PC-3 (cell line): ENCODE measurements around the gene KCNIP4. TPM values are rescaled to one million over a fixed set of nuclear protein-coding genes. Genes with fewer than 3 reads are reported as not detected.

Source experiments
- ATAC-seq: fragments of 200-7000 bp; cut with Tn5 transposase; 2 replicates; pipeline ENCODE4 v1.9.1; 2020; ENCODE audit warnings: mild to moderate bottlenecking, moderate library complexity
- BruUV-seq: library from RNA; stranded (reverse); fragments of 400-500 nt; replicated peaks from 2 replicates; lab custom pipeline; 2021; lab: Mats Ljungman, UMichigan
- CTCF ChIA-PET: fragments of 300-600 bp; sonication (Branson Sonifier 250); formaldehyde crosslinking; loops from one replicate; lab custom pipeline; 2022; ENCODE audit warnings: antibody characterized with exemption; lab: Charles Lee
- POLR2A ChIA-PET: fragments of 300-600 bp; sonication (Branson Sonifier 250); formaldehyde crosslinking; loops from one replicate; lab custom pipeline; 2022; ENCODE audit warnings: antibody characterized with exemption; ENCODE audit not compliant: unreplicated experiment; lab: Charles Lee
- DNase-seq: peaks from one replicate; pipeline ENCODE4 v3.0.0-alpha.2; 2015
- H2AFZ ChIP-seq: fragments of 300-600 bp; sonication (generic); 2 replicates; pipeline ENCODE4 v1.6.0; 2016; ENCODE audit warnings: antibody characterized with exemption, low read length
- H3F3A ChIP-seq: fragments of 300-600 bp; sonication (generic); one replicate; pipeline ENCODE4 v1.6.0; 2017; ENCODE audit warnings: antibody characterized with exemption, low read length, control low read depth, mild to moderate bottlenecking; ENCODE audit not compliant: unreplicated experiment
- H3K27ac ChIP-seq: fragments of 300-600 bp; sonication (generic); 2 replicates; pipeline ENCODE4 v1.5.1; 2016; ENCODE audit warnings: mild to moderate bottlenecking, low read length
- H3K27me3 ChIP-seq: fragments of 300-600 bp; sonication (generic); 2 replicates; pipeline ENCODE4 v1.6.1; 2016; ENCODE audit warnings: low read length, mixed read lengths
- H3K36me3 ChIP-seq: fragments of 300-600 bp; sonication (generic); 2 replicates; pipeline ENCODE4 v1.6.1; 2016; ENCODE audit warnings: low read depth, mixed run types, low read length, mixed read lengths
- H3K4me1 ChIP-seq: fragments of 300-600 bp; sonication (generic); 2 replicates; pipeline ENCODE4 v1.5.1; 2016; ENCODE audit warnings: low read length; ENCODE audit not compliant: insufficient read depth
- H3K4me2 ChIP-seq: fragments of 300-600 bp; sonication (generic); 2 replicates; pipeline ENCODE4 v1.6.0; 2016; ENCODE audit warnings: low read length
- H3K4me3 ChIP-seq: fragments of 300-600 bp; sonication (generic); 2 replicates; pipeline ENCODE4 v1.5.1; 2016; ENCODE audit warnings: mild to moderate bottlenecking, low read length, mixed read lengths
- H3K79me2 ChIP-seq: fragments of 300-600 bp; sonication (generic); 2 replicates; pipeline ENCODE4 v1.6.1; 2017; ENCODE audit warnings: low read length, mixed read lengths
- H3K9ac ChIP-seq: fragments of 300-600 bp; sonication (generic); 2 replicates; pipeline ENCODE4 v1.6.0; 2016; ENCODE audit warnings: mild to moderate bottlenecking, low read length
- H3K9me2 ChIP-seq: fragments of 300-600 bp; sonication (generic); replicated peaks from 2 replicates; pipeline ENCODE4 v1.6.1; 2016; ENCODE audit warnings: mixed run types, low read length, mixed read lengths
- H3K9me3 ChIP-seq: fragments of 300-600 bp; sonication (generic); 2 replicates; pipeline ENCODE4 v1.6.1; 2016; ENCODE audit warnings: low read length, mixed read lengths
- H4K20me1 ChIP-seq: fragments of 300-600 bp; sonication (generic); 2 replicates; pipeline ENCODE4 v1.6.1; 2016; ENCODE audit warnings: low read length, mixed read lengths
- CTCF ChIP-seq: fragments of 300-600 bp; sonication (generic); conservative IDR thresholded peaks from 2 replicates; pipeline ENCODE4 v1.5.1; 2017; ENCODE audit warnings: antibody characterized with exemption, low read depth, mild to moderate bottlenecking, low read length
- EZH2 ChIP-seq: fragments of 300-600 bp; sonication (generic); IDR thresholded peaks from one replicate; pipeline ENCODE4 v1.6.1; 2017; ENCODE audit warnings: antibody characterized with exemption, mild to moderate bottlenecking, low read length; ENCODE audit not compliant: unreplicated experiment
- EZH2phosphoT487 ChIP-seq: fragments of 300-600 bp; sonication (generic); IDR thresholded peaks from 2 replicates; pipeline ENCODE4 v1.6.1; 2018; ENCODE audit warnings: mild to moderate bottlenecking, antibody characterized with exemption, low read length, borderline replicate concordance
- intact Hi-C: fragments of 100-400 bp; cut with micrococcal nuclease; formaldehyde crosslinking; loops from 2 replicates; pipeline ENCODE4 v1.9.0; 2023
- total RNA-seq: library from RNA; depleted of rRNA; stranded (reverse); fragments of >200 nt; gene quantifications from 2 replicates; pipeline ENCODE4 v1.2.3, GENCODE V29; 2014

Gene KCNIP4
- total RNA-seq, 1 experiment from 2014 or later, result not detected

- Histone ChIP-seq H3K79me2 (no peaks in the 10 kb centered on the region), H3K27ac (no peak overlapping the region), H3K4me2 (no peak overlapping the region), H3K27me3 (no peaks in the 10 kb centered on the region), H3K9me3 (no peaks in the 10 kb centered on the region), H4K20me1 (no peaks in the 10 kb centered on the region), H3F3A (no peaks in the 10 kb centered on the region), H2AFZ (no peak overlapping the region), H3K9ac (no peak overlapping the region), H3K4me1 (no peaks in the 10 kb centered on the region), H3K4me3 (no peak overlapping the region), H3K36me3 (no peaks in the 10 kb centered on the region), H3K9me2 (no peaks in the 10 kb centered on the region)
- no peak for TF ChIP-seq EZH2phosphoT487
- TF ChIP-seq EZH2, result no peak
- TF ChIP-seq CTCF, result no peak
- ATAC-seq (no peak), DNase-seq (no peak)
- ChIA-PET POLR2A (no interaction called here), CTCF (no interaction called here)
- BruUV-seq, result no TSS peak
- intact Hi-C loops, result no loop called here
These were observed 498.2 kb downstream of the KCNIP4 start for GRCh38 chr4:21450331-21450730.

DNA sequence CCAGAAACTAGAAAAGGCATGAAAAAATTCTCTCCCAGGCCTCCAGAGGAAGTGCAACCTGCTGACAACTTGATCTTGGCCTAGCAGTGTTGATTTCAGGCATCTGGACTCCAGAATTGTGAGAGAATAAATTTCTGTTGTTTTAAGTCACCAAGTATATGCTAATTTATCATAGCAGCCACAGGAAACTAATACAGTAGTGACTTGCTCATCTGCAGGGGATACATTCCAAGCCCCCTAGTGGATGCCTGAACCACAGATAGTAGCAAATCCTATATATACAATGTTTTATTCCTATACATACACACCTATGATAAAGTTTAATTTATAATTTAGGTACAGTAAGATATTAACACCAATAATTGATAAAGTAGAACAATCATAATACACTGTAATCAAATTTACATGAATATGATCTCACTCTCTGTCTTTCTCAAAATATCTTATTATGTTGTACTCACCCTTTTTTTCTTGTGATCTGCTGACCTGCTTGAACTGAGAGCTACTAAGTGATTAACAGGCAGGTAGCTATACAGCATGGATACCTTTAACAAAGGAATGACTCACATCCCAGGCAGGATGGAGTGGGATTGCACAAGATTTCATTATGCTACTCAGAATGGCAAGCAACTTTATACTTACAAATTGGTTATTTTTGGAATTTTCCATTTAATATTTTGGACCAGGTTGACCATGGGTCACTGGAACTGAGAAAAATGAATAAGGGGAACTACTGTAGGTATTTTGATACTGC, 501.1 kb downstream of the KCNIP4 start:
- no TSS peak for BruUV-seq
- peak; percentile 28 for DNase-seq
- no peak for ATAC-seq
- no peaks in the 10 kb centered on the region for H3K27me3 ChIP-seq
- no peak overlapping the region for H3K4me2 ChIP-seq
- CTCF ChIA-PET, result no interaction called here
- no peaks in the 10 kb centered on the region for H3K79me2 ChIP-seq
- no peaks in the 10 kb centered on the region for H3K9me3 ChIP-seq
- H3K27ac ChIP-seq, result no peak overlapping the region
- no peak overlapping the region for H2AFZ ChIP-seq
- H3K36me3 ChIP-seq, result no peaks in the 10 kb centered on the region
- H4K20me1 ChIP-seq, result no peaks in the 10 kb centered on the region
- H3K9me2 ChIP-seq, result no peaks in the 10 kb centered on the region
- POLR2A ChIA-PET, result no interaction called here
- intact Hi-C loops, result no loop called here
- no peak overlapping the region for H3K4me3 ChIP-seq
- TF ChIP-seq EZH2 (no peak), CTCF (peak; percentile 28; the same call in 1 of the 2 replicates)
- H3K4me1 ChIP-seq, result no peaks in the 10 kb centered on the region
- no peak overlapping the region for H3K9ac ChIP-seq
- H3F3A ChIP-seq, result no peaks in the 10 kb centered on the region

GRCh38 chr4:21420166-21420565, 528.4 kb downstream of the KCNIP4 start:
- ATAC-seq (no peak), DNase-seq (no peak)
- no peak overlapping the region for H3K9ac ChIP-seq
- H3K9me3 ChIP-seq, result no peaks in the 10 kb centered on the region
- BruUV-seq, result no TSS peak
- no peak overlapping the region for H3K4me3 ChIP-seq
- H3K4me1 ChIP-seq, result no peaks in the 10 kb centered on the region
- no peaks in the 10 kb centered on the region for H3F3A ChIP-seq
- H2AFZ ChIP-seq, result no peak overlapping the region
- POLR2A ChIA-PET, result no interaction called here
- H3K79me2 ChIP-seq, result no peaks in the 10 kb centered on the region
- TF ChIP-seq EZH2phosphoT487 (no peak), EZH2 (no peak), CTCF (no peak)
- H4K20me1 ChIP-seq, result no peaks in the 10 kb centered on the region
- no peak overlapping the region for H3K4me2 ChIP-seq
- intact Hi-C loops, result no loop called here
- no peaks in the 10 kb centered on the region for H3K9me2 ChIP-seq
- CTCF ChIA-PET, result no interaction called here
- peaks cover 10% of the 10 kb centered on the region; the same call in 1 of the 2 replicates for H3K27me3 ChIP-seq
- H3K36me3 ChIP-seq, result no peaks in the 10 kb centered on the region
- H3K27ac ChIP-seq, result no peak overlapping the region
